SU-DHL-6 (cell line): ENCODE results near the gene TAT.
"Not testable (repeated sequence)": the region's sequence is repeated elsewhere in the genome, so short reads cannot be mapped to it uniquely, and the experiment has no call there.

Experiments
- H2AFZ ChIP-seq: fragments of 200-600 bp; sonication (generic); 2 replicates; pipeline ENCODE4 v1.6.1; 2014; ENCODE audit warnings: low read depth, mild to moderate bottlenecking, moderate library complexity, mixed read lengths, antibody characterized with exemption, low read length; ENCODE audit not compliant: severe bottlenecking
- H3F3A ChIP-seq: fragments of 200-600 bp; shearing (Covaris generic); 2 replicates; pipeline ENCODE4 v1.6.0; 2016; ENCODE audit warnings: antibody characterized with exemption, mild to moderate bottlenecking; ENCODE audit not compliant: insufficient read depth
- H3K27ac ChIP-seq: fragments of 200-600 bp; sonication (generic); 2 replicates; pipeline ENCODE4 v1.5.1; 2016; ENCODE audit warnings: low read depth, mild to moderate bottlenecking, low read length, moderate library complexity, mixed read lengths
- H3K27me3 ChIP-seq: fragments of 200-600 bp; sonication (generic), shearing (Covaris generic); 2 replicates; pipeline ENCODE4 v1.6.0; 2014; ENCODE audit warnings: mild to moderate bottlenecking, low read length
- H3K36me3 ChIP-seq: fragments of 200-600 bp; sonication (generic); 2 replicates; pipeline ENCODE4 v1.6.1; 2014; ENCODE audit warnings: mild to moderate bottlenecking, low read length, mixed read lengths
- H3K4me2 ChIP-seq: fragments of 300-600, 200-600 bp; shearing (Covaris generic), sonication (generic); 2 replicates; pipeline ENCODE4 v1.6.0; 2014; ENCODE audit warnings: low read length, low read depth, mild to moderate bottlenecking; ENCODE audit not compliant: poor library complexity, severe bottlenecking
- H3K4me3 ChIP-seq: fragments of 200-600 bp; sonication (generic); 2 replicates; pipeline ENCODE4 v1.5.1; 2014; ENCODE audit warnings: antibody characterized with exemption, low read length, mild to moderate bottlenecking, mixed read lengths; ENCODE audit not compliant: insufficient read depth, poor library complexity, severe bottlenecking
- H3K79me2 ChIP-seq: fragments of 200-600 bp; sonication (generic); 2 replicates; pipeline ENCODE4 v1.6.1; 2014; ENCODE audit warnings: mild to moderate bottlenecking, low read length, moderate library complexity; ENCODE audit not compliant: insufficient read depth
- H3K9ac ChIP-seq: fragments of 200-600 bp; sonication (generic); 2 replicates; pipeline ENCODE4 v1.7.0; 2014; ENCODE audit warnings: mild to moderate bottlenecking, low read length
- H3K9me2 ChIP-seq: fragments of 200-600 bp; sonication (generic); replicated peaks from 2 replicates; pipeline ENCODE4 v1.6.1; 2014; ENCODE audit warnings: low read length; ENCODE audit not compliant: insufficient read depth
- H3K9me3 ChIP-seq: fragments of 200-600 bp; sonication (generic); 2 replicates; pipeline ENCODE4 v1.6.1; 2014; ENCODE audit warnings: low read length, mixed read lengths; ENCODE audit not compliant: insufficient read depth
- H4K20me1 ChIP-seq: fragments of 200-600 bp; sonication (generic); 2 replicates; pipeline ENCODE4 v1.6.1; 2014; ENCODE audit warnings: low read depth, mild to moderate bottlenecking, antibody characterized with exemption, low read length, moderate library complexity, mixed read lengths
- CTCF ChIP-seq: fragments of 200-600 bp; sonication (generic); IDR thresholded peaks from one replicate; pipeline ENCODE4 v1.5.1; 2017; ENCODE audit warnings: antibody characterized with exemption, mild to moderate bottlenecking, low read length, moderate library complexity; ENCODE audit not compliant: insufficient read depth, poor library complexity, severe bottlenecking
- EZH2phosphoT487 ChIP-seq: fragments of 200-600 bp; sonication (generic), shearing (Covaris generic); conservative IDR thresholded peaks from 2 replicates; pipeline ENCODE4 v1.6.1; 2018; ENCODE audit warnings: mild to moderate bottlenecking, antibody characterized with exemption, low read length, moderate library complexity, mixed read lengths

Gene TAT

DNA sequence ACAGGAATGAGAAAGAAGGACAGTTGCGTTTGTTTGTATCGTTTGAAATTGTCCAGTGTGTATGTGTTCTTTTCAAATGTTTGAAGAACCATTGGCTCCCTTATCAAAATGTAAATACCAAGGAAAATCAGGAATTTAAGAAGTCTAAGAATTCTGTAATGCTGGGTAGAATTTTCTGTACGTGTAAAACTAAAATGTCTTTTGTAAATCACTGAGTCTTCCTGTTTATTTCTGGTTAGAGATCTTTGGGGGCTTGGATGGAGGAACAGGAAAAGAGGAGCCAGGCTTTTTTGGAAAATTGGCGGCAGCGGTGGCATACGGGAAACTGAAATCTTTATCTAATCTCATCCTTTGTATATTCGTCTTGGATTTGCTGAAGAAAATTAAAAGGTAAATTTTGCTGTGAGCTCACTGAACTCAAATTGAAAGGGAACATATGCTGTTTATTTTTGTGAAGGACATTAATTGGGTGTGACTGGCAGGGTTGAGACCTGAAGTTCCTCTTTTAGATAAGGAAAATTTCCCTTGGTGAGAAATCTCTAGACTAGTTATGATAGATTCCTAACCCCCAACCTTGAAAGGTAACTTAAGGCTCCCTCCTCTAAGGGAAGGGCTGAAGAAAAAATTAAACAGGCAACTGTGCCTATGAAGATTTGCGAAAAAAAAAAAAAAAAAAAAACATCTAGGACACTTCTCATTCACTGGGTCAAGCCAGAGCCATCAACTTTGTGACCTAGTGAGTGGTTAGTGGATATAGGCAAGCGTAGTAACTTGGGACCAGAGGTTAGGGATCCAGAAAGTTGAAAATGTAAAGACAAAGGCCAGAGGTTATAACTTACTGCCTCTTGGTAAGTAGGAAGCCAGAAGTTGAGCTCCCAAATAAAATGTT is 10.8 kb downstream of the TAT start:
- Histone ChIP-seq H4K20me1 (no peaks in the 10 kb centered on the region), H3K36me3 (no peaks in the 10 kb centered on the region), H3K9me3 (no peaks in the 10 kb centered on the region), H2AFZ (peak overlapping the region; percentile 98), H3K27me3 (no peaks in the 10 kb centered on the region), H3K27ac (peak overlapping the region; percentile 76), H3F3A (peaks cover 11% of the 10 kb centered on the region; the same call in 1 of the 2 replicates), H3K4me3 (peak overlapping the region; percentile 52), H3K9ac (peak overlapping the region; percentile 63), H3K79me2 (no peaks in the 10 kb centered on the region), H3K4me2 (peak overlapping the region; percentile 67), H3K9me2 (no peaks in the 10 kb centered on the region)
- no peak for TF ChIP-seq EZH2phosphoT487
- no peak for TF ChIP-seq CTCF

DNA sequence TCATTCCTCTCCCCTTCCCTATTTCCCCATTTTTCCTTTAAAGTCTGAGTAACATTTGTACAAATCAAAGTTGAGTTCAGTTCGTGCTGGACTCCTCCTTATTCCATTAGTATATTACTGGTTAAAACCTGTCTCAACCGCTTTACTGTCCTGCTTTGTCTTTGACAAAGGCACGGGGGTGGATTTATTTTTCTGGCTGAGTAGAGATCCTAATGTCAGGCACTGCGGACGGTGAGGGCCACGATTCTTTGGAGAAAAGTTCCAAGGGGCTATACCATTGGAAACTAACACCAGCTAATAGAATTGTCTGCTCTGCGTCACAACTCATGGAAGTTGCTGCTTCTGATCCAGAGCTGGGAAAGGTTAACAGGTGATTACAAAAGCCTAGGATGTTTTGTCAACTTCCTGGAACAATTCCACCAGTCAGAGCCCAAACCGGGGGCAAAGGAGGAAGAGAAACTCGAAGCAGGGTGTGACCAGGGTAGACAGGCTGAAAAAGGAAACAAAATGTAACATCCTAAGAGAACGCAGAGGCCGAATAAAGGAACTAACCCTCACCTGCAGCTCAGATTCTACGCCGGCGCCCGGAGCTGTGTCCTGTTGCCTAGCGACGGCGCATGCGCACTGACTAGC is 12.4 kb downstream of the TAT start:
- peak overlapping the region; percentile 34 for H3K9ac ChIP-seq
- H3K27ac ChIP-seq = peak overlapping the region; percentile 76
- no peaks in the 10 kb centered on the region for H3K36me3 ChIP-seq
- H2AFZ ChIP-seq = peak overlapping the region; percentile 62
- no peaks in the 10 kb centered on the region for H3K79me2 ChIP-seq
- H3K9me2 ChIP-seq = no peaks in the 10 kb centered on the region
- no peaks in the 10 kb centered on the region for H4K20me1 ChIP-seq
- no peaks in the 10 kb centered on the region for H3K9me3 ChIP-seq
- H3F3A ChIP-seq = peaks cover 11% of the 10 kb centered on the region; the same call in 1 of the 2 replicates
- H3K4me3 ChIP-seq = peak overlapping the region; percentile 37
- no peak for TF ChIP-seq CTCF
- no peaks in the 10 kb centered on the region for H3K27me3 ChIP-seq
- H3K4me2 ChIP-seq = peak overlapping the region; percentile 53

GRCh38 chr16:71562552-71562951 is 14.3 kb downstream of the TAT start:
- Histone ChIP-seq H4K20me1 (no peaks in the 10 kb centered on the region), H3K9me3 (no peaks in the 10 kb centered on the region), H3K4me2 (no peak overlapping the region), H3K9me2 (no peaks in the 10 kb centered on the region), H3K36me3 (no peaks in the 10 kb centered on the region), H3K27ac (no peak overlapping the region), H3K79me2 (no peaks in the 10 kb centered on the region), H3K9ac (no peak overlapping the region), H3K27me3 (no peaks in the 10 kb centered on the region), H2AFZ (no peak overlapping the region), H3F3A (peaks cover 11% of the 10 kb centered on the region; the same call in 1 of the 2 replicates), H3K4me3 (no peak overlapping the region)
- no peak for TF ChIP-seq EZH2phosphoT487
- TF ChIP-seq CTCF = no peak

DNA sequence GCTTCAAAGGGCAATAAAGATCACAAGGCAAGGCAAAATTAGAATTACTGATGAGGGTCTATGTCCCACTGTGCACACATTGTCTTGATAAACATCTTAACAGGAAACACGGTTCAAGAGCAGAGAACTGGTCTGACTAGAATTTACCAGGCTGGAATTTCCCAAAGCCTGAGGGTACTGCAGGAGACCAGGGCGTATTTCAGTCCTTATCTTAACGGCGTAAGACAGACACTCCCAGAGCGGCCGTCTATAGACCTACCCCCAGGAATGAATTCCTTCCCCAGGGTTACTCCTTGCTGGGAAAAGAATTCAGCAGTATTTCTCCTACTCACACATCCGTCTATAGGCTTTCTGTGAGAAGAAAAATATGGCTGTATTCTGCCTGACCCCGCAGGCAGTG is 15.0 kb downstream of the TAT start:
- H2AFZ ChIP-seq, H4K20me1 ChIP-seq, H3K36me3 ChIP-seq, H3K27me3 ChIP-seq, H3K9ac ChIP-seq, H3K9me2 ChIP-seq, H3K27ac ChIP-seq, H3K79me2 ChIP-seq, H3K4me3 ChIP-seq, H3K4me2 ChIP-seq, H3K9me3 ChIP-seq: not testable (repeated sequence)
- H3F3A ChIP-seq = peaks cover 11% of the 10 kb centered on the region; the same call in 1 of the 2 replicates
